Transverse colon (tissue), 4 donors: ENCODE results near the gene NFIA. TPM values are rescaled to one million over a fixed set of nuclear protein-coding genes. Genes with fewer than 3 reads are reported as not detected.

Experiments used
- DNase-seq: peaks from one replicate; pipeline ENCODE4 v3.0.0-alpha.2; 2019
- H3K27ac ChIP-seq, 4 donors: fragments of 200-600 bp; sonication (generic); 2 replicates each; pipeline ENCODE4 v1.5.1; 2016 to 2018; ENCODE audit warnings: inconsistent platforms in 4 of 4
- H3K27me3 ChIP-seq: fragments of 200-600 bp; sonication (generic); 2 replicates; pipeline ENCODE4 v1.5.1; 2017; ENCODE audit warnings: inconsistent platforms
- H3K36me3 ChIP-seq, 4 donors: fragments of 200-600 bp; sonication (generic); 2 replicates each; pipeline ENCODE4 v1.5.1; 2017 to 2019; ENCODE audit warnings: inconsistent platforms in 4 of 4
- H3K4me1 ChIP-seq, 4 donors: fragments of 200-600 bp; sonication (generic); 2 replicates each; pipeline ENCODE4 v1.5.1; 2017 to 2020; ENCODE audit warnings: inconsistent platforms in 4 of 4
- H3K4me3 ChIP-seq, 4 donors: fragments of 200-600 bp; sonication (generic); 1 replicate in 1 of 4; 2 replicates in 3 of 4; pipeline versions ENCODE4 v1.5.1 to v1.6.1; 2017 to 2019; ENCODE audit warnings: inconsistent platforms in 4 of 4
- H3K9me3 ChIP-seq, 2 donors: fragments of 200-600 bp; sonication (generic); 2 replicates each; pipeline ENCODE4 v1.5.1; 2017 to 2019; ENCODE audit warnings: inconsistent platforms in 2 of 2
- CTCF ChIP-seq, 5 experiments: fragments of 200-600 bp in 3 of 5; fragments of 450-650 bp in 2 of 5; sonication (generic) in 3 of 5; IDR thresholded peaks; 1 replicate in 2 of 5; 2 replicates in 3 of 5; pipeline ENCODE4 v1.5.1; 2016 to 2017; ENCODE audit warnings: antibody characterized with exemption in 5 of 5, inconsistent platforms in 3 of 5, mild to moderate bottlenecking in 2 of 5, moderate library complexity in 1 of 5
- EP300 ChIP-seq: sonication (generic); formaldehyde crosslinking; IDR thresholded peaks from one replicate; pipeline ENCODE4 v1.6.1; 2017; ENCODE audit warnings: antibody characterized with exemption, low read depth
- POLR2A ChIP-seq: fragments of 450-650 bp; IDR thresholded peaks from one replicate; pipeline ENCODE4 v1.6.1; 2016; ENCODE audit warnings: antibody characterized with exemption, mild to moderate bottlenecking, moderate library complexity
- POLR2AphosphoS5 ChIP-seq, 3 donors: sonication (generic); formaldehyde crosslinking; IDR thresholded peaks; one replicate each; pipeline ENCODE4 v1.6.1; 2016; ENCODE audit warnings: antibody characterized with exemption in 3 of 3
- WGBS, 2 donors: methylation state at CpG; one replicate each; pipeline ENCODE4 v1.1.5; 2018; ENCODE audit warnings: low coverage in 1 of 2; 5-methylcytosine and 5-hydroxymethylcytosine counted together
- in situ Hi-C, 4 donors: fragments of 200-750 bp; cut with MboI; loops; one replicate each; pipeline versions ENCODE4 v1.15.0 to v1.15.1; 2017; ENCODE audit warnings: low sequenced_read_pairs in 3 of 4, low pct_ligation_motif_present in 1 of 4, low pct_unique_long_range_greater_than_20kb in 1 of 4
- intact Hi-C: fragments of 100-400 bp; cut with DNase I; formaldehyde crosslinking; loops from one replicate; pipeline ENCODE4 v1.15.1; 2023; ENCODE audit warnings: low total_unique reads
- total RNA-seq, 4 donors: library from RNA; depleted of rRNA; stranded (reverse); fragments of >200 nt; gene quantifications; one replicate each; pipeline ENCODE4 v1.1.0, GENCODE V29; 2016

Gene NFIA
- total RNA-seq, 4 donors from 2014 or later: 17.3 to 37.2 (median 29.8) TPM

GRCh38 chr1:61247051-61247825, 164.9 kb downstream of the NFIA start:
- TF ChIP-seq EP300: no peak
- no peak for TF ChIP-seq POLR2A
- TF ChIP-seq POLR2AphosphoS5 (IDR thresholded peaks at IDR 0.05): no peak
- no peak for TF ChIP-seq CTCF (IDR thresholded peaks at IDR 0.05)
- no peak for DNase-seq
- H3K4me3 ChIP-seq: no peak overlapping the region
- no peaks in the 10 kb centered on the region for H3K27me3 ChIP-seq
- H3K9me3 ChIP-seq: no peaks in the 10 kb centered on the region
- intact Hi-C loops (no loop called here), in situ Hi-C loops (no loop called here)
- peaks cover 4 to 40% (median 10%) of the 10 kb centered on the region in 4 donors for H3K4me1 ChIP-seq
- WGBS, 2 donors: 74 to 90% methylated on average over 2 to 8 of the region's 8 CpGs
- H3K36me3 ChIP-seq: no peaks in the 10 kb centered on the region
- no peak overlapping the region for H3K27ac ChIP-seq

GRCh38 chr1:61247881-61248752, 165.8 kb downstream of the NFIA start:
- WGBS, 2 donors: 69 to 83% methylated on average over 6 of the region's 6 CpGs
- Histone ChIP-seq H3K27me3 (no peaks in the 10 kb centered on the region), H3K4me1 (peaks cover 3 to 40% (median 11%) of the 10 kb centered on the region in 4 donors), H3K4me3 (no peak overlapping the region), H3K27ac (no peak overlapping the region), H3K9me3 (no peaks in the 10 kb centered on the region), H3K36me3 (no peaks in the 10 kb centered on the region)
- intact Hi-C loops (no loop called here), in situ Hi-C loops (no loop called here)
- TF ChIP-seq EP300 (no peak), CTCF (IDR thresholded peaks at IDR 0.05) (no peak), POLR2A (no peak), POLR2AphosphoS5 (IDR thresholded peaks at IDR 0.05) (no peak)
- DNase-seq: no peak

GRCh38 chr1:61250933-61251332, 168.6 kb downstream of the NFIA start:
- Histone ChIP-seq H3K4me1 (peaks cover 13 to 51% (median 26%) of the 10 kb centered on the region in 4 donors), H3K27ac (no peak overlapping the region), H3K4me3 (no peak overlapping the region), H3K36me3 (no peaks in the 10 kb centered on the region), H3K27me3 (no peaks in the 10 kb centered on the region), H3K9me3 (no peaks in the 10 kb centered on the region)
- no peak for TF ChIP-seq EP300
- no peak for TF ChIP-seq POLR2AphosphoS5 (IDR thresholded peaks at IDR 0.05)
- no peak for TF ChIP-seq POLR2A
- no peak for TF ChIP-seq CTCF (IDR thresholded peaks at IDR 0.05)
- intact Hi-C loops: loop anchor here (10.0 kb wide), 1 partner anchor 196 kb away; no protein-coding TSS in a partner anchor
- 91% methylated on average over 5 of the region's 5 CpGs for WGBS, 2 donors
- no peak for DNase-seq
- in situ Hi-C loops: no loop called here

GRCh38 chr1:61253059-61253735, 170.8 kb downstream of the NFIA start:
- no peak overlapping the region for H3K4me3 ChIP-seq
- intact Hi-C loops (loop anchor here (10.0 kb wide), 1 partner anchor 198 kb away; no protein-coding TSS in a partner anchor), in situ Hi-C loops (no loop called here)
- peak; percentile 86 for DNase-seq
- peaks cover 13 to 48% (median 26%) of the 10 kb centered on the region in 4 donors for H3K4me1 ChIP-seq
- WGBS, 2 donors: 85 to 94% methylated on average over 2 of the region's 2 CpGs
- TF ChIP-seq POLR2AphosphoS5 (IDR thresholded peaks at IDR 0.05) (peak in 2 of 3 donors; percentile 48 to 71), CTCF (IDR thresholded peaks at IDR 0.05) (no peak)
- H3K9me3 ChIP-seq: no peaks in the 10 kb centered on the region
- H3K36me3 ChIP-seq: no peaks in the 10 kb centered on the region
- H3K27me3 ChIP-seq: no peaks in the 10 kb centered on the region
- peak overlapping the region; percentile 61 to 77 (median 76) for H3K27ac ChIP-seq
